Activated T-cell treated with anti-CD3 and anti-CD28 coated beads, Interleukin-2, amount 50 U/mL, for 4 hours (primary cell): Measurements from ENCODE around the gene SDS. TPM values are rescaled to one million over a fixed set of nuclear protein-coding genes. Genes with fewer than 3 reads are reported as not detected.

Experiments used
- ATAC-seq, 2 donors: fragments of 200-7000 bp; cut with Tn5 transposase; one replicate each; pipeline ENCODE4 v1.10.0; 2021
- DNase-seq: peaks from one replicate; pipeline ENCODE4 v3.0.0-alpha.2; 2020
- H3K27me3 Mint-ChIP-seq: one replicate; pipeline ENCODE4 v1.8.0; 2021; ENCODE audit warnings: low read depth, mixed read lengths
- H3K36me3 Mint-ChIP-seq: one replicate; pipeline ENCODE4 v1.8.0; 2022; ENCODE audit warnings: mixed read lengths; ENCODE audit not compliant: insufficient read depth
- H3K4me1 Mint-ChIP-seq: one replicate; pipeline ENCODE4 v1.8.0; 2021; ENCODE audit warnings: low read depth, mixed read lengths
- H3K4me3 Mint-ChIP-seq: one replicate; pipeline ENCODE4 v1.8.0; 2021; ENCODE audit warnings: mild to moderate bottlenecking, moderate library complexity, mixed read lengths
- H3K9me3 Mint-ChIP-seq: one replicate; pipeline ENCODE4 v1.8.0; 2021; ENCODE audit warnings: mixed read lengths
- total RNA-seq, 3 donors: library from RNA; stranded (reverse); gene quantifications; one replicate each; pipeline ENCODE4 v1.2.1, GENCODE V29; 2021

Gene SDS
- total RNA-seq, 3 donors from 2014 or later: 0.18 TPM; not detected in 2

GRCh38 chr12:113437729-113438100 is 34.0 kb upstream of the SDS start:
- ATAC-seq: no peak
- Mint-ChIP-seq H3K9me3 (no peaks in the 10 kb centered on the region), H3K4me3 (no peak overlapping the region), H3K27me3 (peaks cover 18% of the 10 kb centered on the region), H3K36me3 (no peaks in the 10 kb centered on the region), H3K4me1 (no peaks in the 10 kb centered on the region)
- no peak for DNase-seq

DNA sequence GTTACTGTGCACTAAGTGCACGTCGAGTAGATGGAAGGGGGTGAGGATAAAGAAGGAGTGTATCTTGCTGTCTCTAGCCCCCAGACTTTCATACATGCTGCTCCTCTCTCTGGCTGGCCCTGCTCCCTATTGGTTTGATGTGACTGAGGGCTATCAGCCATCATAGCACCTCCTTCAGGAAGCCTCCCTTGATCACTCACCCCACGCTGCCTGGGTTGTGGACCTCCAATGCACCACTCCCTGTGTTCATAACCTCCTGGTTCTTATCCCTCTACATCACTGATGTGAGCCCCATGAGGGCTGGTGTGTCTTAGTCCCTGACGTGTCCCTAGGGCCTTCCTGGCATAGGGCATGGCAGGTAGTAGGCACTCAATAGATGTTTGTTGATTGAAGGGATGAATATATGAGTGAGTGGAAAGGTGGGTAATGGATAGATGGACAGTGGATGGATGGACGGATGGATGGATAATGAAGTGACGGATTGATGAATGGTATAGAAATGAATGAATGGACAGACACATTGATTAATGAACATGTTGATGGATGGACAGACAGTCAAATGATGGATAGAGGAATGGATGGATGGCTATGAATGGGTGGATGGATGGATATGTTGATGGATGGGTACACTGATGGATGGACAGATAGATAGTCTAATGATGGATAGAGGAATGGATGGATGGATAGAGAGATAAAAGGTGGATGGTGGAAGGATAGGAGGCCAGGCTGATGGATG is 33.5 kb upstream of the SDS start:
- no peak for ATAC-seq
- Mint-ChIP-seq H3K4me3 (no peak overlapping the region), H3K4me1 (no peaks in the 10 kb centered on the region), H3K36me3 (no peaks in the 10 kb centered on the region), H3K9me3 (no peaks in the 10 kb centered on the region), H3K27me3 (peaks cover 20% of the 10 kb centered on the region)
- no peak for DNase-seq

GRCh38 chr12:113436586-113436985 is 32.9 kb upstream of the SDS start:
- peaks cover 18% of the 10 kb centered on the region for H3K27me3 Mint-ChIP-seq
- H3K4me3 Mint-ChIP-seq: no peak overlapping the region
- ATAC-seq: no peak
- H3K4me1 Mint-ChIP-seq: no peaks in the 10 kb centered on the region
- no peak for DNase-seq
- H3K36me3 Mint-ChIP-seq: no peaks in the 10 kb centered on the region
- H3K9me3 Mint-ChIP-seq: no peaks in the 10 kb centered on the region

DNA sequence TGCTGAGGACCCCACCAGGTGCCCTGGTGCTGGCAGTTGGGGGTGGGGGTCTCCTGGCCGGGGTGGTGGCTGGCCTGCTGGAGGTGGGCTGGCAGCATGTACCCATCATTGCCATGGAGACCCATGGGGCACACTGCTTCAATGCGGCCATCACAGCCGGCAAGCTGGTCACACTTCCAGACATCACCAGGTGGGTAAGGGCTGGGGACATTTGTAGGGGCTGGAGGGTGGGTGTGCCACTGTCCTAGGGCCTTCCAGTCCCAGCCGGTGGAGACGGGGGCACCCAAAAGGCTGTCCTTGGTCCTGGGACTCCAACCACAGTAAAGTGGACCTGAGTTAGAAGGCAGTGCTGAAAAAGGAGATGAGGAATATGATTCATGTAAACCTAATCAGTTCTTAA is 31.7 kb upstream of the SDS start:
- peaks cover 18% of the 10 kb centered on the region for H3K27me3 Mint-ChIP-seq
- H3K36me3 Mint-ChIP-seq: no peaks in the 10 kb centered on the region
- DNase-seq: no peak
- H3K4me3 Mint-ChIP-seq: no peak overlapping the region
- H3K4me1 Mint-ChIP-seq: no peaks in the 10 kb centered on the region
- no peaks in the 10 kb centered on the region for H3K9me3 Mint-ChIP-seq
- no peak for ATAC-seq

DNA sequence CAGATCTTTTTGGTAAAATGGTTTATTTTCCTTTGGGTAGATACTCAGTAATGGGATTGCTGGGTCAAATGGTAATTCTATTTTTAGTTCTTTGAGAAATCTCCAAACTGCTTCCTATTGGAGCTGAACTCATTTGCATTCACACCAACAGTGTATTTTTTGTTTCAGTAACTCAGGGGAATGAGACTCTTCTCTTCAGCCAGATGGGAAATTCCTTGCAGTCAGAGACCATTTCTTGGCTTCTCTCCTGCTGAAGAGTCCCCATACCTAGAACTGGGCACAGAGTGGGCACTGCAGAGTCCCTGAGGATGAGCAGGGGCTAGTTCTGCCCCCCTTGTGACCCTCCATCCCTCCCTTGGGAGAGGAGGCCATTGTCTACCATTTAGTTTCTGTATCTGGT is 29.3 kb upstream of the SDS start:
- no peak overlapping the region for H3K4me3 Mint-ChIP-seq
- DNase-seq: no peak
- no peaks in the 10 kb centered on the region for H3K9me3 Mint-ChIP-seq
- ATAC-seq: no peak
- no peaks in the 10 kb centered on the region for H3K36me3 Mint-ChIP-seq
- H3K4me1 Mint-ChIP-seq: no peaks in the 10 kb centered on the region
- H3K27me3 Mint-ChIP-seq: peaks cover 21% of the 10 kb centered on the region

GRCh38 chr12:113428482-113428881 is 24.8 kb upstream of the SDS start:
- no peaks in the 10 kb centered on the region for H3K4me1 Mint-ChIP-seq
- H3K9me3 Mint-ChIP-seq: no peaks in the 10 kb centered on the region
- ATAC-seq (no peak), DNase-seq (no peak)
- no peaks in the 10 kb centered on the region for H3K36me3 Mint-ChIP-seq
- no peak overlapping the region for H3K4me3 Mint-ChIP-seq
- peaks cover 33% of the 10 kb centered on the region for H3K27me3 Mint-ChIP-seq

DNA sequence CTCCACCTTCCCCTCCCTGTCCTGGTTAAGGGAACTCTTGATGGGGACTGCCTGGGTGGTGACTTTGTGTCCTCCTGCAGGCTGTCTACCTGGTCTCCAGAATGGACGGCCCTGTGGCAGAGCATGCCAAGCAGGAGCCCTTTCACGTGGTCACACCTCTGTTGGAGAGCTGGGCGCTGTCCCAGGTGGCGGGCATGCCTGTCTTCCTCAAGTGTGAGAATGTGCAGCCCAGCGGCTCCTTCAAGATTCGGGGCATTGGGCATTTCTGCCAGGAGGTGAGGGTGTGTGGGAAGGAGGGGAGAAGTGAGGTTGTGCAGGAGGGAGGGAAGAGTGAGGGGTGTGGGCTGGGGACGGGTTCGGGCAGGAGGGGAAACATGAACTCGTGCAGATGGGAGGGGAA is 24.2 kb upstream of the SDS start:
- no peaks in the 10 kb centered on the region for H3K9me3 Mint-ChIP-seq
- no peak overlapping the region for H3K4me3 Mint-ChIP-seq
- no peaks in the 10 kb centered on the region for H3K4me1 Mint-ChIP-seq
- H3K36me3 Mint-ChIP-seq: no peaks in the 10 kb centered on the region
- ATAC-seq (no peak), DNase-seq (no peak)
- peaks cover 31% of the 10 kb centered on the region for H3K27me3 Mint-ChIP-seq

GRCh38 chr12:113425960-113426453 is 22.3 kb upstream of the SDS start:
- DNase-seq (no peak), ATAC-seq (no peak)
- Mint-ChIP-seq H3K4me1 (no peaks in the 10 kb centered on the region), H3K36me3 (no peaks in the 10 kb centered on the region), H3K27me3 (peaks cover 29% of the 10 kb centered on the region), H3K4me3 (no peak overlapping the region), H3K9me3 (no peaks in the 10 kb centered on the region)

DNA sequence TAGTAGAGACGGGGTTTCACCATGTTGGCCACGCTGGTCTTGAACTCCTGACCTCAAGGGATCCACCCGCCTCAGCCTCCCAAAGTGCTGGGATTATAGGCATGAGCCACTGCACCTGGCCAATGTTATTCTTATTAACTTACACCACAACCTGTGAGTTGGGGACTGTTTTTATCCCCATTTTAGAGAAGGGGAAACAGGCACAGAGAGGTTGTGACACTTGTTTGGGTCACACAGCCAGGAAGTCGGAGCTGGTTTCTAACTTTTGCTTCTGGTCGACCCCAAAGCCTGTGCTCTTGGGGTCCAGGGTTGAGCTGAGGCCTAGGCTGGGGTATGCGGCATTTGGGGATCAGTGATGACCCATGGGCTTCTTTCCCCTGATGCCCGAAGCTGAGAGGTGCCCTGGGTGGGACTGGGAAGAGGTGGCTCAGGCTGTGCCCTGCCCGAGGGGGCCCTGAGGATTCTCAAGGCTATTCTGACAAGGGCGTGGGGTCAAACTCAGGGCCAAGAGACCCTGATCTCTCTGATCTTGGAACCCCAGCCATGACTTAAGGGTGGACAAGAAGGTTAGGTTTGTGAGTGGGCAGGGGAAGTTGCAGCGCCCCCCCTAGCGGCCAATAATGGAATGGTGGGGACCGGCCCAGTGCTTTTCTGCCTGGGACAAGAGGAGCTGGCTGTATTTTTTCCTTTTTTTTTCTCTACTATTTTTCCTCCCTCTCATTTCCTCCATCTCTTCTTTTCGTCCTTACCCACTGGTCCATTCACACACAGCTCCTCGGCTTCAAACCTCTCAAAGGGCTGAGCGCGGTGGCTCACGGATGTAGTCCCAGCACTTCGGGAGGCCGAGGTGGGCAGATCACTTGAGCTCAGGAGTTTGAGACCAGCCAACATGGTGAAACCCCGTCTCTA is 21.5 kb upstream of the SDS start:
- Mint-ChIP-seq H3K9me3 (no peaks in the 10 kb centered on the region), H3K36me3 (no peaks in the 10 kb centered on the region), H3K27me3 (peaks cover 22% of the 10 kb centered on the region), H3K4me3 (no peak overlapping the region), H3K4me1 (no peaks in the 10 kb centered on the region)
- ATAC-seq: peak; percentile 43 to 46
- peak; percentile 41 for DNase-seq

- H3K4me1 Mint-ChIP-seq: no peaks in the 10 kb centered on the region
- ATAC-seq: no peak
- H3K9me3 Mint-ChIP-seq: no peaks in the 10 kb centered on the region
- H3K36me3 Mint-ChIP-seq: no peaks in the 10 kb centered on the region
- H3K4me3 Mint-ChIP-seq: no peak overlapping the region
- no peak for DNase-seq
- peaks cover 19% of the 10 kb centered on the region for H3K27me3 Mint-ChIP-seq
These were observed 20.8 kb upstream of the SDS start for GRCh38 chr12:113424456-113424855.

- Mint-ChIP-seq H3K36me3 (no peaks in the 10 kb centered on the region), H3K4me1 (no peaks in the 10 kb centered on the region), H3K27me3 (peaks cover 18% of the 10 kb centered on the region), H3K9me3 (no peaks in the 10 kb centered on the region), H3K4me3 (no peak overlapping the region)
- ATAC-seq (no peak), DNase-seq (no peak)
These were observed 19.4 kb upstream of the SDS start for GRCh38 chr12:113422886-113423669.

- H3K4me3 Mint-ChIP-seq: peak within 1 kb of the TSS; percentile 7
- no peaks in the 10 kb centered on the region for H3K4me1 Mint-ChIP-seq
- peaks cover 16% of the 10 kb centered on the region for H3K27me3 Mint-ChIP-seq
- H3K9me3 Mint-ChIP-seq: no peaks in the 10 kb centered on the region
- DNase-seq (no peak), ATAC-seq (peak; percentile 60 to 70)
- no peaks in the 10 kb centered on the region for H3K36me3 Mint-ChIP-seq
These were observed 18.6 kb upstream of the SDS start, which contains the start of gene SDSL for GRCh38 chr12:113422030-113422885. SDSL (plus strand) TSS chr12:113422380; CDS start chr12:113427983, 5,603 bp downstream.

DNA sequence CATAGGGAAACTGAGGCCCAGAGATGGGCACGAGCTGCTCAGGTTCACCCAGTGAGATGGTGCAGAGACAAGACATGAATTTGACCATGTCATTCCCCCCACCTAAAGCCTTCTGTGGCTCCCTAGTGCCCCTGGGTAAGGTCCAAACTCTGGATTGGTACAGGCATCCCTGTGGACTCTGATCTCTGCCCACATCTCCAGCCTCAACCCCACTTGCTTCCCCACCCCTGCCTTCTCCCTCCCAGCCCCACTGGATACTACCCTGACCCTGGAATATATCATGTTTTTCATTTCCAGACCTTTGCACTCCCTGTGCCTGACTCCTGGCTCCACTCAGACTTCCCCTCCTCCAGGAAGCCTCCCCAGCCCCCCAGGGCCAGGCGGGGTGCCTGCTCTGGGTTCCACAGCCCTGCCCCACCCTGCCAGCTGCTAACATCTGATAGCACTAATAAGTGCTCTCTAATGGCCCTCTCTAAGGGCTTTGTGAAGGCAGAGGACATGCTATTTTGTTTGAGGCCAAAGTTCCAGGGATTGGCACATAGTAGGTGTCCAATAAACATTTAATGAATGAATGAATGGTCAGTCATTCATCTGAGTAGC is 17.4 kb upstream of the SDS start:
- DNase-seq (no peak), ATAC-seq (no peak)
- no peaks in the 10 kb centered on the region for H3K36me3 Mint-ChIP-seq
- no peak overlapping the region for H3K4me3 Mint-ChIP-seq
- H3K4me1 Mint-ChIP-seq: no peaks in the 10 kb centered on the region
- H3K9me3 Mint-ChIP-seq: no peaks in the 10 kb centered on the region
- peaks cover 13% of the 10 kb centered on the region for H3K27me3 Mint-ChIP-seq
